Effector memory CD8-positive, alpha-beta T cell (primary cell): ENCODE data around the gene HIVEP3.

Experiments
- ATAC-seq: fragments of 150-1000 bp; cut with Tn5 transposase; replicated peaks from 2 replicates; pipeline ENCODE4 v1.10.0; 2021; ENCODE audit warnings: mild to moderate bottlenecking, moderate library complexity
- DNase-seq, 3 experiments: peaks; one replicate each; pipeline ENCODE4 v3.0.0; 2021
- H3K27ac Mint-ChIP-seq, 2 donors: one replicate each; pipeline ENCODE4 v1.8.0; 2022; ENCODE audit warnings: mild to moderate bottlenecking in 2 of 2, mixed read lengths in 2 of 2, moderate library complexity in 2 of 2
- H3K27me3 Mint-ChIP-seq, 2 donors: one replicate each; pipeline ENCODE4 v1.8.0; 2022; ENCODE audit warnings: mixed read lengths in 2 of 2
- H3K36me3 Mint-ChIP-seq: one replicate; pipeline ENCODE4 v1.8.0; 2022; ENCODE audit warnings: mild to moderate bottlenecking, moderate library complexity, mixed read lengths; ENCODE audit not compliant: insufficient read depth
- H3K4me1 Mint-ChIP-seq, 2 donors: one replicate each; pipeline ENCODE4 v1.8.0; 2022; ENCODE audit warnings: low read depth in 2 of 2, mixed read lengths in 2 of 2
- H3K4me3 Mint-ChIP-seq, 2 donors: one replicate each; pipeline ENCODE4 v1.8.0; 2022; ENCODE audit warnings: mild to moderate bottlenecking in 2 of 2, mixed read lengths in 2 of 2, moderate library complexity in 2 of 2
- H3K9me3 Mint-ChIP-seq, 2 donors: one replicate each; pipeline ENCODE4 v1.8.0; 2022; ENCODE audit warnings: mixed read lengths in 2 of 2

HIVEP3 gene

GRCh38 chr1:41743366-41743765 is 175.4 kb downstream of the HIVEP3 start:
- ATAC-seq (no peak), DNase-seq (no peak)
- H3K4me1 Mint-ChIP-seq = peaks cover 38 to 51% of the 10 kb centered on the region in 2 donors
- no peaks in the 10 kb centered on the region for H3K9me3 Mint-ChIP-seq
- H3K27me3 Mint-ChIP-seq = no peaks in the 10 kb centered on the region
- H3K4me3 Mint-ChIP-seq = no peak overlapping the region
- H3K27ac Mint-ChIP-seq = no peak overlapping the region
- no peaks in the 10 kb centered on the region for H3K36me3 Mint-ChIP-seq

DNA sequence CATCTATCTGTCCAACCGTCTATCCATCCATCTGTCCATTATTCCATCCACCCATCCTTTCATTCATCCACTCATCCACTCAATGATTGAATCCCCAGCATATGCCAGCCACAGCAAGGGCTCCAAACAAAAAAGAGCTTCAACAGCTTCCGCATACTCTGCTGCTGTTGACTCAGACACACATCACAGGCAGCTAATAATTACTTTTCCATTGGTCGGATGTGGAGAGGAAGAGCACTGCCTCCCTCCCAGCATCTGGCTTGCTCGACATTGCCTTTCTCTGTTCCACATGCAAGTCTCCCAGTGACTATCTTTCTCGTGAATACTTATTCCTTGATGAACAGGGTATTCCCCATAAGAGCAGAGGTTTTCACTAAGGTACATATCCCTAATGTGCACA is 176.5 kb downstream of the HIVEP3 start:
- Mint-ChIP-seq H3K27me3 (no peaks in the 10 kb centered on the region), H3K4me3 (no peak overlapping the region), H3K27ac (peak overlapping the region in 1 of 2 donors; percentile 96), H3K36me3 (no peaks in the 10 kb centered on the region), H3K9me3 (no peaks in the 10 kb centered on the region), H3K4me1 (peaks cover 40 to 59% of the 10 kb centered on the region in 2 donors)
- DNase-seq (no peak), ATAC-seq (no peak)

DNA sequence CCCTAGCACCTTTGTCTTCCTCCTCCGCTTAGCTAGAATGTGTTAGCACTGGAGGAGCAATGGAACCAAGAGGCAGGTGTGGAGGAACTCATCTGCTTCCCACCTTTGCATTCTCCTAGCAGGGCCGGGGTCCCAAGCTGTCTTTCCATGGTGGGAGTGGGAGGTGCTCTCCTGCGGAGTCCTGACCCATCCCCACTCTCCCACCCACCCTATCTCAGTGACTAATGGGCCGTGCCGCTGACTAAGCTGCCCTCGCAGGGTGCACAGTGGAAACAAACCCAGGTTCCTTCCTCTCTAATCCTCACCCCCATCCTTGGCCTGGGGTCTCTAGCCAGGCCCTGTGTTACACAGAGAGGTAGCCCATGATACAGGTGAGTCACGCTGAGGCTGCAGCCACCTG is 177.5 kb downstream of the HIVEP3 start:
- DNase-seq = no peak
- H3K4me3 Mint-ChIP-seq = peak overlapping the region; percentile 35 to 81
- no peaks in the 10 kb centered on the region for H3K36me3 Mint-ChIP-seq
- ATAC-seq = no peak
- peak overlapping the region; percentile 65 to 96 for H3K27ac Mint-ChIP-seq
- H3K4me1 Mint-ChIP-seq = peaks cover 40 to 58% of the 10 kb centered on the region in 2 donors
- no peaks in the 10 kb centered on the region for H3K27me3 Mint-ChIP-seq
- H3K9me3 Mint-ChIP-seq = no peaks in the 10 kb centered on the region

GRCh38 chr1:41740630-41741239 is 178.0 kb downstream of the HIVEP3 start:
- Mint-ChIP-seq H3K27ac (peak overlapping the region; percentile 65 to 96), H3K36me3 (no peaks in the 10 kb centered on the region), H3K9me3 (no peaks in the 10 kb centered on the region), H3K4me3 (peak overlapping the region; percentile 81), H3K4me1 (peaks cover 40 to 55% of the 10 kb centered on the region in 2 donors), H3K27me3 (no peaks in the 10 kb centered on the region)
- DNase-seq (no peak), ATAC-seq (peak; percentile 42)

- H3K4me1 Mint-ChIP-seq = peaks cover 42 to 55% of the 10 kb centered on the region in 2 donors
- H3K4me3 Mint-ChIP-seq = peak overlapping the region; percentile 81
- H3K36me3 Mint-ChIP-seq = no peaks in the 10 kb centered on the region
- H3K27ac Mint-ChIP-seq = peak overlapping the region; percentile 93 to 96
- ATAC-seq (no peak), DNase-seq (no peak)
- H3K27me3 Mint-ChIP-seq = no peaks in the 10 kb centered on the region
- H3K9me3 Mint-ChIP-seq = no peaks in the 10 kb centered on the region
Observed at GRCh38 chr1:41740058-41740457, 178.7 kb downstream of the HIVEP3 start.

GRCh38 chr1:41739061-41739955 is 179.4 kb downstream of the HIVEP3 start:
- peak; percentile 92 for ATAC-seq
- no peaks in the 10 kb centered on the region for H3K27me3 Mint-ChIP-seq
- H3K4me1 Mint-ChIP-seq = peaks cover 40 to 58% of the 10 kb centered on the region in 2 donors
- no peaks in the 10 kb centered on the region for H3K9me3 Mint-ChIP-seq
- peak overlapping the region; percentile 81 for H3K4me3 Mint-ChIP-seq
- H3K27ac Mint-ChIP-seq = peak overlapping the region; percentile 93 to 96
- H3K36me3 Mint-ChIP-seq = no peaks in the 10 kb centered on the region
- DNase-seq = peak; percentile 69 to 75 (median 72)

DNA sequence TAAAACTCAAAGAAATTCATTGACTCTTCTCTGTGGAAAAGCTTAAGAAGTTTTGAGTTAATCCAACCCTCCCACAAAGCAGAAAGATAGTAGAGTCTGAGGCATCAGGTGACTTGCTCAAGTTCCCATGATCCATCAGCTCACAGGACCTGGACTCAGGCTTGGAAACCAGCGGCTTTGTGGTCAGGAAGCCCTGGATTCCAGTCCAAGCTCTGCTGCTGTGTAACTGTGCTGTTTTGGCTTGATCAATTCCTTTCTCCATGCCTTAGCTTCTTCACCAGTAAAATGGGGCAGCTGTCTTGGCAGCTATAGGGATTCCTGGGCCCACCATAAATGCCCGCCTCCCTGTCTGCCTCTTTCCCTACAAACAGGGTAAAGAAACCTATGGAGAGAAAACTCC is 180.2 kb downstream of the HIVEP3 start:
- Mint-ChIP-seq H3K4me3 (peak overlapping the region; percentile 81), H3K9me3 (no peaks in the 10 kb centered on the region), H3K27ac (peak overlapping the region in 1 of 2 donors; percentile 96), H3K27me3 (no peaks in the 10 kb centered on the region), H3K4me1 (peaks cover 42 to 62% of the 10 kb centered on the region in 2 donors), H3K36me3 (no peaks in the 10 kb centered on the region)
- no peak for ATAC-seq
- no peak for DNase-seq

DNA sequence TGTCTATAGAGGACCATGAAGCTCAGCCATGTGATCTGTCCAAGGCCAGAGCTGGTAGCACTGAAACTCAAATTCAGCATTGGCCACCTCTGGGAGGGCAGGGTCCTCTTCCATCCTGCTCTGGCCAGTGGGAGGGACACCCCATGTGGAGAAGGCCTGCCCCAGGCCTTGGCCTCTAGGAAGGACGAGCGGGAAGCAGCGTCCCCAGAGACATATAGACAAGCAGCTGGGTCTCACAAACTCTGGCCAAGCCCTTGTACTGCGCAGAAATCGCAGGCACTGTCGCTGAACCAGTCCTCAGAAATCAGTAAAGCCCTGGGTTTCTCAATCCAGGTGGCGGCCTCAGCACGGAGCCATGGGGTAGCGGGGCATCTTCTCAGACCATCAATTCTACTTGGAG is 180.7 kb downstream of the HIVEP3 start:
- Mint-ChIP-seq H3K4me3 (peak overlapping the region in 1 of 2 donors; percentile 21), H3K36me3 (no peaks in the 10 kb centered on the region), H3K27me3 (no peaks in the 10 kb centered on the region), H3K4me1 (peaks cover 43 to 60% of the 10 kb centered on the region in 2 donors), H3K27ac (no peak overlapping the region), H3K9me3 (no peaks in the 10 kb centered on the region)
- no peak for ATAC-seq
- DNase-seq = no peak

DNA sequence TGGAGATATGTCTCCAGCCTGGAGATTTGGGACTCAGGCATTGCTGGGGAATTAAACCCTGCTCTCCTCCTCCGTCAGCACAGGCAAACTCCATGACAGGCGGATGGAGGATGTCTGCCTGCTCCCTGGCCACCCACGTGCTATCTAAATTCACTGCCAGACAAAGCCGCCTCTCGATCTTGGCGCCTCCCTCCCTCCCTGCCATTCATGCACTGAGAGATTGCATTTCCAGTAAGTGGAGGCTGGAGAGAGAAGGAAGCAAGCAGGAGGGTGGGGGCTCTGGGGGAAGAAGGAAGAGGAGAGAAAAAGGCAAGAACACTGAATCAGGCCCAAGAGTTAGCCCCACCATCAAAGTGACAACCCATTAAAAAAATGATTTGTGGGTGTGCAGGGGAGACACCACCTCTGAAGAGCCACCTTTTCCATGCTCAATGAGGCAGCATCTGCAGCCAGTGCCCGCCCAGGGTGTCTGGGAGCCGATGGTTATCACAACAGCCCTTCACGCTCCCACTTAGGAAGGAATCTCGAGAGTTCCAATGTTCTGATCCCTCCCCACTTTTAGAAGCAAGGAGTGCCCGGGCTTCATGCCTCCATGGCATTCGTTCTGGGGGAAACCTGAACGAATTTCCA is 183.0 kb downstream of the HIVEP3 start:
- no peak for ATAC-seq
- no peaks in the 10 kb centered on the region for H3K27me3 Mint-ChIP-seq
- no peaks in the 10 kb centered on the region for H3K9me3 Mint-ChIP-seq
- H3K36me3 Mint-ChIP-seq = no peaks in the 10 kb centered on the region
- H3K4me1 Mint-ChIP-seq = peaks cover 35 to 49% of the 10 kb centered on the region in 2 donors
- no peak overlapping the region for H3K4me3 Mint-ChIP-seq
- no peak for DNase-seq
- H3K27ac Mint-ChIP-seq = peak overlapping the region in 1 of 2 donors; percentile 64

- no peak overlapping the region for H3K4me3 Mint-ChIP-seq
- DNase-seq (no peak), ATAC-seq (no peak)
- H3K27ac Mint-ChIP-seq = no peak overlapping the region
- peaks cover 31 to 42% of the 10 kb centered on the region in 2 donors for H3K4me1 Mint-ChIP-seq
- H3K36me3 Mint-ChIP-seq = no peaks in the 10 kb centered on the region
- no peaks in the 10 kb centered on the region for H3K27me3 Mint-ChIP-seq
- H3K9me3 Mint-ChIP-seq = no peaks in the 10 kb centered on the region
Observed at GRCh38 chr1:41735139-41735538, 183.6 kb downstream of the HIVEP3 start.

- DNase-seq (no peak), ATAC-seq (no peak)
- H3K36me3 Mint-ChIP-seq = no peaks in the 10 kb centered on the region
- peak overlapping the region in 1 of 2 donors; percentile 55 for H3K27ac Mint-ChIP-seq
- no peaks in the 10 kb centered on the region for H3K9me3 Mint-ChIP-seq
- peaks cover 28 to 40% of the 10 kb centered on the region in 2 donors for H3K4me1 Mint-ChIP-seq
- no peak overlapping the region for H3K4me3 Mint-ChIP-seq
- H3K27me3 Mint-ChIP-seq = no peaks in the 10 kb centered on the region
Observed at GRCh38 chr1:41734201-41734970, 184.3 kb downstream of the HIVEP3 start.

DNA sequence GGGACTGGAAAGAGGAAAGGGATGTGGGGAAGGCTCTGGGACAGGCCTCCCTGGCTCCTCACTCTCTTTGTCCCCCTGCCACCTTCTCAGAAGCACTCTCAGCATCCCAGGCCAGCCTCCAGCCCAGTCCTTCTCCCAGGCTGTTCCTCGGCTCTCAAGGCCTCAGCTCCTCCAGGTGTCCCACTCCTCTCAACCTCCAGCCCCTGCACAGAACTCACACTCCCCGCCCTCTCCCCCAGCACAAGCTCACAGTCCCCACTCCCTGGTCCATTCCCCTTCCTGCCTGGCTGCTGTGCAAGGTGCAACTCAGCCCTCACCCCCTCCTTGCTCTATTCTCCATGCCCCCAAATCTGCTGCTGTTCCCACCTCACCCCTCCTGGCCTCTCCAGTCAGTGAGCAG is 185.0 kb downstream of the HIVEP3 start:
- ATAC-seq (no peak), DNase-seq (no peak)
- Mint-ChIP-seq H3K36me3 (no peaks in the 10 kb centered on the region), H3K9me3 (no peaks in the 10 kb centered on the region), H3K4me3 (no peak overlapping the region), H3K4me1 (peaks cover 29 to 40% of the 10 kb centered on the region in 2 donors), H3K27me3 (no peaks in the 10 kb centered on the region), H3K27ac (peak overlapping the region in 1 of 2 donors; percentile 55)

DNA sequence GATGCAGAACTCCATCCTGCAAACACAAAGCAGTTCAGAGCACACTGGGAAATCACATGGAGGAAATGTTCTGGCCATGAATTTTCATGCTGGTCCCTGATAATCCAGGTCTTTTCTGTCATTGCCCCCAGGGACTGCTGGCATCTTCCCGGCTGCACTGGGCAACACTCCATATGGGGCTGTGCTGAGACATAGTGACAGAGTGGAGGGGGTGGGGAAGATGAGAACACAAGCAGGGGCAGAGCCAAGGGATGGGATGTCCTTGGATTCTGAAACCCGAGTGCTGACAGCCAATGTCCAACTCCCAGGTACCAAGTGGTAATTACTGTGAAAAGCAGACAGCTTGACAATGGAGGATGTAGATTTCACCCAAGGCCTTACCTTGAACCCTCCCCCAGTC is 185.7 kb downstream of the HIVEP3 start:
- DNase-seq (no peak), ATAC-seq (no peak)
- Mint-ChIP-seq H3K9me3 (no peaks in the 10 kb centered on the region), H3K27me3 (no peaks in the 10 kb centered on the region), H3K4me3 (no peak overlapping the region), H3K4me1 (peaks cover 36 to 46% of the 10 kb centered on the region in 2 donors), H3K36me3 (no peaks in the 10 kb centered on the region), H3K27ac (peak overlapping the region in 1 of 2 donors; percentile 9)
